ENCODE measurements around the gene FOXF1. TPM values are rescaled to one million over a fixed set of nuclear protein-coding genes. Genes with fewer than 3 reads are reported as not detected.

The FOXF1 gene
- total RNA-seq, 6 donors from 2014 or later = 6.3 to 73.6 (median 24.5) TPM

DNA sequence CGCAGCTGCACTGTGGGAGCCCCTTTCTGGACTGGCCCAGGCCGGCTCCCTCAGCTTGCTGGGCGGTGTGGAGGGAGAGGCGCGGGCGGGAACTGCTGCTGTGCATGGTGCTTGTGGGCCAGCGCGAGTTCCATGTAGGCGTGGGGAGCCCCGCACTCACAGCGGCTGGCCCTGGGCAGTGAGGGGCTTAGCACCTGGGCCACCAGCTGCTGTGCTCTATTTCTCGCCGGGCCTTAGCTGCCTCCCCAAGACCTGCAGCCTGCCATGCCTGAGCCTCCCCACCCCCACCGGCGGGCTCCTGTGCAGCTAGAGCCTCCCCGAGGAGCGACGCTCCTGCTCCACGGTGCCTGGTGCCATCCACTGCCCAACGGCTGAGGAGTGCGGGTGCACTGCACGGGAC, 43.0 kb downstream of the FOXF1 start:
- Histone ChIP-seq H3K9me3 (no peaks in the 10 kb centered on the region), H3K4me1 (peaks cover 5 to 21% (median 13%) of the 10 kb centered on the region in 4 donors), H3K4me3 (no peak overlapping the region), H3K27ac (no peak overlapping the region), H3K36me3 (peaks cover 0 to 36% (median 19%) of the 10 kb centered on the region in 4 donors), H3K27me3 (no peaks in the 10 kb centered on the region)
- WGBS, 2 donors = 96 to 98% methylated on average over 16 to 22 of the region's 22 CpGs
- ATAC-seq (ENCODE audit: low FRiP score in 2 of 2) (no peak), DNase-seq (peak in 1 of 2 donors; percentile 78)
- TF ChIP-seq POLR2AphosphoS5 (IDR thresholded peaks at IDR 0.05) (no peak), EP300 (IDR thresholded peaks at IDR 0.05) (no peak), POLR2A (IDR thresholded peaks at IDR 0.05) (no peak), CTCF (IDR thresholded peaks at IDR 0.05) (no peak)

GRCh38 chr16:86554599-86554916, 44.2 kb downstream of the FOXF1 start:
- Histone ChIP-seq H3K27ac (peak overlapping the region; percentile 84 to 98 (median 92)), H3K27me3 (no peaks in the 10 kb centered on the region), H3K36me3 (peaks cover 0 to 27% (median 16%) of the 10 kb centered on the region in 4 donors), H3K4me3 (peak overlapping the region; percentile 56 to 96 (median 78)), H3K9me3 (no peaks in the 10 kb centered on the region), H3K4me1 (peaks cover 5 to 21% (median 13%) of the 10 kb centered on the region in 4 donors)
- 6 to 10% methylated on average over 9 to 10 of the region's 10 CpGs for WGBS, 2 donors
- DNase-seq (no peak), ATAC-seq (ENCODE audit: low FRiP score in 2 of 2) (no peak)
- no peak for TF ChIP-seq POLR2A (IDR thresholded peaks at IDR 0.05)
- TF ChIP-seq POLR2AphosphoS5 (IDR thresholded peaks at IDR 0.05) = no peak
- TF ChIP-seq CTCF (IDR thresholded peaks at IDR 0.05) = no peak
- no peak for TF ChIP-seq EP300 (IDR thresholded peaks at IDR 0.05)

GRCh38 chr16:86554917-86555703, 44.8 kb downstream of the FOXF1 start, which contains the start of gene MTHFSD:
MTHFSD (minus strand) TSS chr16:86555235; CDS start chr16:86555184, 51 bp downstream.
- ATAC-seq (ENCODE audit: low FRiP score in 2 of 2) = peak; percentile 94 to 98
- H3K4me1 ChIP-seq = peaks cover 5 to 21% (median 13%) of the 10 kb centered on the region in 4 donors
- H3K9me3 ChIP-seq = no peaks in the 10 kb centered on the region
- WGBS, 2 donors = 5 to 10% methylated on average over 29 to 47 of the region's 70 CpGs
- H3K27me3 ChIP-seq = no peaks in the 10 kb centered on the region
- peak; percentile 89 to 100 for DNase-seq
- H3K36me3 ChIP-seq = peaks cover 0 to 21% (median 11%) of the 10 kb centered on the region in 4 donors
- peak within 1 kb of the TSS; percentile 56 to 96 (median 78) for H3K4me3 ChIP-seq
- H3K27ac ChIP-seq = peak within 1 kb of the TSS; percentile 84 to 98 (median 92)
- TF ChIP-seq POLR2AphosphoS5 (IDR thresholded peaks at IDR 0.05) (peak; percentile 89 to 96), EP300 (IDR thresholded peaks at IDR 0.05) (no peak), CTCF (IDR thresholded peaks at IDR 0.05) (peak in 1 of 6 experiments; percentile 6), POLR2A (IDR thresholded peaks at IDR 0.05) (peak in 3 of 4 donors; percentile 42 to 81 (median 57))

- Histone ChIP-seq H3K9me3 (no peaks in the 10 kb centered on the region), H3K27ac (peak overlapping the region; percentile 84 to 98 (median 92)), H3K4me1 (peaks cover 5 to 21% (median 13%) of the 10 kb centered on the region in 4 donors), H3K27me3 (no peaks in the 10 kb centered on the region), H3K4me3 (peak overlapping the region; percentile 56 to 96 (median 78)), H3K36me3 (peaks cover 0 to 16% (median 6%) of the 10 kb centered on the region in 4 donors)
- ATAC-seq (ENCODE audit: low FRiP score in 2 of 2) (no peak), DNase-seq (no peak)
- TF ChIP-seq POLR2A (IDR thresholded peaks at IDR 0.05) (no peak), POLR2AphosphoS5 (IDR thresholded peaks at IDR 0.05) (no peak), CTCF (IDR thresholded peaks at IDR 0.05) (no peak), EP300 (IDR thresholded peaks at IDR 0.05) (no peak)
- 23 to 34% methylated on average over 12 to 17 of the region's 17 CpGs for WGBS, 2 donors
These were observed 45.4 kb downstream of the FOXF1 start for GRCh38 chr16:86555704-86556075.

Measured in upper lobe of left lung (tissue), 6 donors.